VCaP (cell line): ENCODE measurements around the gene SNRNP48.

Source experiments
- H3K27ac ChIP-seq: fragments of 450-650 bp; 2 replicates; pipeline ENCODE4 v1.5.1; 2017
- CTCF ChIP-seq: fragments of 450-650 bp; conservative IDR thresholded peaks from 2 replicates; pipeline ENCODE4 v1.5.1; 2017; ENCODE audit warnings: mild to moderate bottlenecking, moderate library complexity

The SNRNP48 gene

GRCh38 chr6:7561153-7561964 is 28.6 kb upstream of the SNRNP48 start:
- no peak for TF ChIP-seq CTCF
- peak overlapping the region; percentile 55 for H3K27ac ChIP-seq

- TF ChIP-seq CTCF, result no peak
- peak overlapping the region; percentile 55 for H3K27ac ChIP-seq
Observed at GRCh38 chr6:7562769-7563168, 27.2 kb upstream of the SNRNP48 start.

GRCh38 chr6:7566107-7566506 is 23.9 kb upstream of the SNRNP48 start:
- no peak for TF ChIP-seq CTCF
- no peak overlapping the region for H3K27ac ChIP-seq

- TF ChIP-seq CTCF, result no peak
- H3K27ac ChIP-seq, result peak overlapping the region; percentile 55
Observed at GRCh38 chr6:7566617-7567173, 23.3 kb upstream of the SNRNP48 start.

GRCh38 chr6:7568021-7568420 is 22.0 kb upstream of the SNRNP48 start:
- TF ChIP-seq CTCF, result no peak
- H3K27ac ChIP-seq, result peak overlapping the region; percentile 55

GRCh38 chr6:7569082-7569481 is 20.9 kb upstream of the SNRNP48 start:
- no peak for TF ChIP-seq CTCF

GRCh38 chr6:7572213-7572943 is 17.6 kb upstream of the SNRNP48 start:
- no peak overlapping the region for H3K27ac ChIP-seq
- no peak for TF ChIP-seq CTCF

More at GRCh38 chr6:7569082-7569481, 20.9 kb upstream of the SNRNP48 start:
- H3K27ac ChIP-seq, result peak overlapping the region; percentile 55
